ENCODE results near the gene NUCKS1. TPM values are rescaled to one million over a fixed set of nuclear protein-coding genes. Genes with fewer than 3 reads are reported as not detected.

The NUCKS1 gene
- total RNA-seq, result 67.5 and 72.4 TPM in 2 replicates

DNA sequence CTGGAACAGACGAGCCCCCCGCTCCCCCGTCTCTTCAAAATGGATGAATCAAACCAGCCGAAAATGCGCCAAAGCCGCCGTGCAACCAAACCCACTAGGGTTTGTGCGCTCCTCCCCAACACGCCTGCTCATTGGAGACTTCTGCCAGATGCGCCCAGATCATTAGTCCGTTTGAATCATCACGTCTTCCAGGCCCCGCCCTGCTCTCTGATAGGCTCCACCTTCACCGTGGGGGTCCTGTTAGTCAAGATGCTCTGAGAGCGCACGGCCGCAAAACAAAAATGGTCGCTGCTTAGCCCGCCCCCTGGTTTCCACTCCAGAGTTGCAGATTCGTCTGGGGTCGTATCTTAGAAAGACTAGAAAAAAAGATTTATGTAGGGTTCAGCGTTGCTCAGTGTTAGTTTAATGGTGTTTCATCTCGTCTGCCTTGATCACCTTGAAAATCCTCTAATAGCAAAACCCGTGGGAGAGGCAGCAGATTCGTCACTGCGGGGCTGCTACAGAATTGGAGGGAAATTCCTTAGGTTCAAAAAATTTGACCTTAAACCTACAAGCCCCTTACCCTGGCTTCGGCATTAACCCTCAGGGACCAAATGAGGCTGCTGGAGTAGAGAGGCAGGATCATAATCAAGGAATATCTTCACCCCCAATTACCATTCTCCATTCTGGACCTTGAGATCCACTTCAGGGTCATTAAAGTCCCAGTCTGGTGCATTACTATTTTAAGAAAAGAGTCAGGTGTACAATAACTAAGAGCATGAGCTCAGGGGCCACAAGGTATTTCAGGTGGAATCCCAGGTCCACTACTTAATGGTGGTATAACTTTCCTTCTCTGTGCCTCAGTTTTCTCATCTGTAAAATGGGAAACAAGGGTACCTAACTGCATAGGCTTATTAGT, at the start of gene NUCKS1:
Gene NUCKS1, minus strand, starts transcription at position 45 of the 898 bp plus-strand sequence. CDS start 209 bp downstream, outside the sequence.

DNA sequence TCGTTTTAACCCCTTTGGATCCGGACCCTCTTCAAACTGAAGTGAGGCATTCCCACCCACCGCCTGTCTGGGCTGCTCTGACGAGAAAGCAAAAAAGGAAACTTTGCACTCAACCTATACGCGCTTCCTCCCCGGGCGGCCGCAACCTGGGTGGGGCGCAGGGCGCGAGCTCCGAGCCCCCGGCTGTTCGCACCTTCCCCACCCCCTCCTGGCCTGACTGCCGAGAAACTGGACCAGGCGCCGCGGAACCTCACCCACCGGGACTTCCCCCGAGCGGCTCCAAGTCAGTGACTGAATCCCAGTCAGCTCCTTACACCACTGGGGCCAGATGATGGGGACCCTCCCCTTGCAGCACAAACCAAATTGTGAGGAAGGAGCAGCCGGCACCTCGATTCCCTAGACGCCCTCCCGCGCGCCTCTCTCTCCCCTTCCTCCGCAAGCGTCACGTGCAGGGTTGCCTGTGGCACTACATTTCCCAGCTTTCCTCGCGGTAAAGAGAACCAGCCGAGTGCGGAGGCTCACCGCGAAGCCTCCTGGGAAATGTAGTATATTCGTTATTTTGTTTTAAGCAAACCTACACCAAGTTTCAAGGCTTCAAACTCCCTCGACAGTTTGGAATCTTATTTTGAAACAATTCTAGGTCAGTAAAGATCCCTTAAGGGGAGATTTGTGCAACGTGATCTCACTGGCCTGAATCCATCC, 25.2 kb upstream of the NUCKS1 start, which contains the start of gene RAB29:
Gene RAB29, minus strand, starts transcription at position 468 of the 702 bp plus-strand sequence. CDS start 526 bp downstream, outside the sequence.

GRCh38 chr1:205680073-205680851, 69.7 kb downstream of the NUCKS1 start, which contains the start of gene SLC45A3:
Gene SLC45A3 (minus strand): TSS chr1:205680509. CDS start chr1:205664656, 15,853 bp downstream.

Other genes with a start within 250 kb of the NUCKS1 start
- 12.7 and 17.3 TPM in 2 replicates for gene CDK18, start 245.5 kb downstream of the NUCKS1 start, total RNA-seq
- 9.3 and 12.1 TPM in 2 replicates for gene ELK4, start 118.2 kb downstream of the NUCKS1 start, total RNA-seq
- 3.0 and 6.3 TPM in 2 replicates for gene SLC45A3, start 69.7 kb downstream of the NUCKS1 start, total RNA-seq
- 20.9 and 25.4 TPM in 2 replicates for gene RAB29, start 25.3 kb upstream of the NUCKS1 start, total RNA-seq
- gene SLC41A1, start 63.0 kb upstream of the NUCKS1 start, total RNA-seq, result 16.3 and 16.6 TPM in 2 replicates
- gene PM20D1, start 100.0 kb upstream of the NUCKS1 start, total RNA-seq, result not detected in 2 replicates
- gene SLC26A9, start 193.3 kb upstream of the NUCKS1 start, total RNA-seq, result not detected in 2 replicates